Subcutaneous adipose tissue (tissue), 4 donors: ENCODE data around the gene SLCO6A1. TPM values are rescaled to one million over a fixed set of nuclear protein-coding genes. Genes with fewer than 3 reads are reported as not detected.

ENCODE experiments used
- CTCF ChIP-seq: fragments of 450-650 bp; IDR thresholded peaks from one replicate; pipeline ENCODE4 v1.5.1; 2016; ENCODE audit warnings: low read depth, mild to moderate bottlenecking, control low read depth, antibody characterized with exemption, moderate library complexity
- total RNA-seq, 4 donors: library from RNA; depleted of rRNA; stranded (reverse); fragments of >200 nt; gene quantifications; one replicate each; pipeline ENCODE4 v1.1.0, GENCODE V29; 2016

SLCO6A1 gene
- total RNA-seq, 4 donors from 2014 or later: not detected

GRCh38 chr5:102537011-102537410 lies 38.2 kb upstream of the SLCO6A1 start:
- TF ChIP-seq CTCF: no peak

- TF ChIP-seq CTCF: no peak
These were observed 37.6 kb upstream of the SLCO6A1 start for GRCh38 chr5:102536323-102536928.

- TF ChIP-seq CTCF: no peak
These were observed 33.3 kb upstream of the SLCO6A1 start for GRCh38 chr5:102532123-102532522.

DNA sequence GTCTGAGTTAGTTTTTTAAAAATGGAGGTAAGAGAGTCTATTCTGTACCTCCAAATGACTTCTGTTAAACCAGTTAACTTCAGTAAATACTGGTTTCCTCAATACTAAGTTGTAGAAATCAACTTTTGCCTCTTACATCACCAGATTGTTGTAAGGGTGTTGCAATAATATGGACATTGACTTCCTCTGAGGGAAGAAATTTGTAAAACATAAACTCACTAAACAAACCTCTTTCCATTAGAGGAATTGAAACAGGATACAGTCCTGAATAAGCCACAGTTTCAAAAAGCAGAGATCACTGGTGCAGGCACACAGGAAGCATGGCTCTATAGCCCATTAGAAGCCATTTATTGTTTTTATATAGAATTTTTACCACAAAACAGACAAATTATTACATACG lies 32.7 kb upstream of the SLCO6A1 start:
- TF ChIP-seq CTCF: no peak

DNA sequence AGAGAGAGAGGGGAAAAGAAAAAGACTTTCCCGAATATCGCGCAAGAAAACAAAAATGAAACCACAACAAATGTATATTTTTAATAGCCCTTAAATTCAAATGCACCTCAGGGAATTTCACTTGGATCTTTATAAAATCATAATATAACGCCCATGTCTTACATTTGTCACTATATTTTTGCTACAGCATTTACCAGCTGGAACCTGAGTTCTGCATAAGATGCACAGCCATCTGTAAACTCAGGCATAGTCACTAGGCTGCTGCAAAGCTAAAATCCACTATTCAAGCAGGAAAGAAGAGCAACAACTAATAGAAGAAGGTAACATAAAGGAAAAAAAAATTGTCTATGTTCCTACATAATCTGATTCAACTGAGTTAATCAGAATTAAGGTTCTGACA lies 30.6 kb upstream of the SLCO6A1 start:
- no peak for TF ChIP-seq CTCF

- TF ChIP-seq CTCF: no peak
These were observed 30.2 kb upstream of the SLCO6A1 start for GRCh38 chr5:102529031-102529430.

- TF ChIP-seq CTCF: no peak
These were observed 29.8 kb upstream of the SLCO6A1 start for GRCh38 chr5:102528600-102528999.
